ENCODE data around the gene PARP1.

PARP1 gene

DNA sequence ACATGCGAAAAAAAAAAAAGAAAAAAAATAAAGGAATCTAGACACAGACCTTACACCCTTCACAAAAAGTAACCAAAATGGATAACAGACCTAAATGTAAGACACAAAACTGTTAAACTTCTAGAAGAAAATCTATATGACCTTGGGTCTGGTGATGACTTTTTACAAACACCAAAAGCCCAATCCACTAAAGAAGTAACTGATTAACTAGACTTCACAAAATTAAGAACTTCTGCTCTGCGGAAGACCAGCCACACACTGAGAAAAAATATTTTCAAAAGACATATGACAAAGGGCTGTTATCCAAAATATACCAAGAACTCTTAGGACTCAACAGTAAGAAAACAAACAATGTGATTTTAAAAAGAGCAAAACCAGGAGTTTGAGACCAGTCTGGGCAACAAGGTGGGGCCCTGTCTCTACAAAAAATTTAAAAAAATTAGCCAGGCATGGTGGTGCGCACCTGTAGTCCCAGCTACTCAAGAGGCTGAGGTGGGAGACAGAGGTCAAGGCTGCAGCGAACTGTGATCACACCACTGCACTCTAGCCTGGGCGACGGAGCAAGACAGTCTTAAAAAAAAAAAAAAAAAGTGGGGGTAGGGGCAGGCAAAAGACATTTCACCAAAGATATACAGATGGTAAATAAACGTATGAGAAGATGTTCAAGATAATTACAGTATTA, 9.8 kb downstream of the PARP1 start:
- Histone ChIP-seq H3K27me3 (ENCODE audit: control insufficient read depth in 2 of 2, insufficient read depth in 2 of 2, low read length in 2 of 2) (no peaks in the 10 kb centered on the region), H3K27ac (ENCODE audit: low read depth in 2 of 2, low read length in 2 of 2) (no peak overlapping the region), H3K36me3 (ENCODE audit: control insufficient read depth in 2 of 2, insufficient read depth in 2 of 2, low read length in 2 of 2) (peaks cover 25 to 38% of the 10 kb centered on the region in 2 donors), H3K4me1 (ENCODE audit: control insufficient read depth in 2 of 2, insufficient read depth in 2 of 2, low read length in 2 of 2) (no peaks in the 10 kb centered on the region), H3K4me3 (ENCODE audit: low read length in 2 of 2) (no peak overlapping the region), H3K9ac (ENCODE audit: low read depth in 1 of 2, low read length in 2 of 2) (no peak overlapping the region), H3K9me3 (ENCODE audit: control insufficient read depth in 2 of 2, low read length in 2 of 2) (no peaks in the 10 kb centered on the region)

DNA sequence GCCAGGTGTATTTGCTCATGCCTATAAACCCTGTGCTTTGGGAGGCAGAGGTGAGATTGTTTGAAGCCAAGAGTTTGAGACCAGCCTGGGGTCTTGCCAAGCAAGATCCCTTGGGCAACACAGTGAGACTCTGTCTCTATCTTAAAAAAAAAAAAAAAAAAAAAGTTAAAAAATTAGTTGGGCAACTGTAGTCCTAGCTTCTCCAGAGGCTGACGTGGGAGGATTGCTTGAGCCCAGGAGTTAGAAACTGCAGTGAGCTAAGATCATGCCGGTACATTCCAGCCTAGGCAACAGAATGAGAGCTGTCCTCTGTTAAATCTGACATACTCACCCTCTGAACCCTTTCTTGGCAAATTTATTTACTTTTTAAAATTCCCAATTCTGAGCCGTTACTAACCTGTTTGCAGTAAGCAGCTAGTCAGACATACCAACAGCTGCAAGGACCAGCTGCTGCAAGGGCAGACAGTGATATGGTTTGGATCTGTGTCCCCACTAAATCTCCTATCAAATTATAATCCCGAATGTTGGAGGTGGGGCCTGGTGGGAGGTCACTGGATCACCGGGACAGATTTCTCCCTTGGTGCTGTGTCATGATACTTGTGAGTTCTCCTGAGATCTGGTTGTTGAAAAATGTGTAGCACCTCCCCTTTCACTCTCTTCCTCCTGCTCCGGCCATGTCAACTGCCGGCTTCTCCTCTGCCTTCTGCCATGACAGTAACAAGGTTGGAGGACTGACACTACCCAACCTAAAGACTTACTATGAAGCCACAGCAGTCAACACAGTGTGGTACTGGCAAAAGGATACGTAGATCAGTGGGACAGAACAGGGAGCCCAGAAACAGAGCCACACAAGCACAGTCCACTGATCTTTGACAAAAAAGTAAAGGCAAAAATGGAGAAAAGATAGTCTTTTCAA, 10.6 kb downstream of the PARP1 start:
- Histone ChIP-seq H3K36me3 (ENCODE audit: control insufficient read depth in 2 of 2, insufficient read depth in 2 of 2, low read length in 2 of 2) (peaks cover 23 to 41% of the 10 kb centered on the region in 2 donors), H3K9me3 (ENCODE audit: control insufficient read depth in 2 of 2, low read length in 2 of 2) (no peaks in the 10 kb centered on the region), H3K27ac (ENCODE audit: low read depth in 2 of 2, low read length in 2 of 2) (no peak overlapping the region), H3K4me3 (ENCODE audit: low read length in 2 of 2) (no peak overlapping the region), H3K27me3 (ENCODE audit: control insufficient read depth in 2 of 2, insufficient read depth in 2 of 2, low read length in 2 of 2) (no peaks in the 10 kb centered on the region), H3K9ac (ENCODE audit: low read depth in 1 of 2, low read length in 2 of 2) (no peak overlapping the region), H3K4me1 (ENCODE audit: control insufficient read depth in 2 of 2, insufficient read depth in 2 of 2, low read length in 2 of 2) (no peaks in the 10 kb centered on the region)

DNA sequence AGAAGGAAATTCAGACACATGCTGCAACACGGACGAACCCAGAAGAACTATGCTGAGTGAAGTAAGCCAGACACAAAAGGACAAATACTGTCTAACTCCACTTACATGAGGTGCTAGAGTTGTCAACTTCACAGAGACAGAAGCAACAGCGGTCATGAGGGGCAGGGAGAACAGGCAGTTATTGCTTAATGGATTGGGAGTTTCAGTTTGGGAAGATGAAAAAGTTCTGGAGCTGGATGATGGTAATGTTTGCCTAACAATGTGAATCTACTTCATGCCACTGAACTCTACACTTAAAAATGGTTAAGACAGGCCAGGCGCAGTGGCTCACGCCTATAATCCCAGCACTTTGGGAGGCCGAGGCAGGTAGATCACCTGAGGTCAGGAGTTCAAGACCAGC, 12.1 kb downstream of the PARP1 start:
- no peaks in the 10 kb centered on the region for H3K27me3 ChIP-seq (ENCODE audit: control insufficient read depth in 2 of 2, insufficient read depth in 2 of 2, low read length in 2 of 2)
- no peaks in the 10 kb centered on the region for H3K4me1 ChIP-seq (ENCODE audit: control insufficient read depth in 2 of 2, insufficient read depth in 2 of 2, low read length in 2 of 2)
- H3K36me3 ChIP-seq (ENCODE audit: control insufficient read depth in 2 of 2, insufficient read depth in 2 of 2, low read length in 2 of 2), result peaks cover 18 to 43% of the 10 kb centered on the region in 2 donors
- H3K27ac ChIP-seq (ENCODE audit: low read depth in 2 of 2, low read length in 2 of 2), result no peak overlapping the region
- no peak overlapping the region for H3K4me3 ChIP-seq (ENCODE audit: low read length in 2 of 2)
- H3K9ac ChIP-seq (ENCODE audit: low read depth in 1 of 2, low read length in 2 of 2), result no peak overlapping the region
- H3K9me3 ChIP-seq (ENCODE audit: control insufficient read depth in 2 of 2, low read length in 2 of 2), result no peaks in the 10 kb centered on the region

DNA sequence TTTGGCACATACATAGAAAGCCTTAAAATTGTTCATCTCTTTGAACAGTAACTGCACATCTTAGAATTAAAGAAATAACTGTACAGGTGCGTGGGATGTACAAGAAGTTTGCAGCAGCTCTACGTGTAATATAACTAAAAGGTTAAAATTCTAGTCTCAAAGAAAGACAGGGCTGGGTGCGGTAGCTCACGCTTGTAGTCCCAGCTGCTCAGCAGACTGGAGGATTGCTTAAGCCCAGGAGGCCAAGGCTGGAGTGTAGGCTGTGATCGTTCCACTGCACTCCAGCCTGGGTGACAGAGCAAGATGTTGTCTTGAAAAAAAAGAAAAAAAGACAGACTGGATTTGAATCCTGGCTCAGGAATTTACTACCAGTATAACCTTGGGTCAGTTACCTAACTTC, 13.4 kb downstream of the PARP1 start:
- Histone ChIP-seq H3K27me3 (ENCODE audit: control insufficient read depth in 2 of 2, insufficient read depth in 2 of 2, low read length in 2 of 2) (no peaks in the 10 kb centered on the region), H3K9ac (ENCODE audit: low read depth in 1 of 2, low read length in 2 of 2) (no peak overlapping the region), H3K9me3 (ENCODE audit: control insufficient read depth in 2 of 2, low read length in 2 of 2) (no peaks in the 10 kb centered on the region), H3K27ac (ENCODE audit: low read depth in 2 of 2, low read length in 2 of 2) (no peak overlapping the region), H3K4me1 (ENCODE audit: control insufficient read depth in 2 of 2, insufficient read depth in 2 of 2, low read length in 2 of 2) (no peaks in the 10 kb centered on the region), H3K36me3 (ENCODE audit: control insufficient read depth in 2 of 2, insufficient read depth in 2 of 2, low read length in 2 of 2) (peaks cover 24 to 46% of the 10 kb centered on the region in 2 donors), H3K4me3 (ENCODE audit: low read length in 2 of 2) (no peak overlapping the region)

DNA sequence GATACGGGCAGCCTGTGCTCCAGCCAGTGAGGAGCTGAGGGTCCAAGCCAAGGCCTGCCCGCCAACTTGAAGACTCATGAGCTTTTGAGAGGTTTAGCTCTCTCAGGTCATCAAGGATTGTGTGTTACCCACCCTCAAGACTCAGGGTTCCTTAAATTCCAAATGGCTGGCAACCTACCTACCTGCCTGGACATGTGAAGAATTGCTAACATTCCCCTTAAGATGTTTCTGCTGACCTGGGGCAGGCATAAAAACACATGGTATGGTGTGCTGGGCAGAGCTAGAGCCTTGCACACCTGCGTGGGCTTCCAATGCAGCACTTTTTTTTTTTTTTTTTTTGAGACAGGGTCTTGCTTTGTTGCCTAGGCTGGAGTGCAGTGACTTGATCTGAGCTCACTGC, 17.2 kb downstream of the PARP1 start:
- H3K9me3 ChIP-seq (ENCODE audit: control insufficient read depth in 2 of 2, low read length in 2 of 2), result no peaks in the 10 kb centered on the region
- H3K4me3 ChIP-seq (ENCODE audit: low read length in 2 of 2), result no peak overlapping the region
- peaks cover 46 to 73% of the 10 kb centered on the region in 2 donors for H3K36me3 ChIP-seq (ENCODE audit: control insufficient read depth in 2 of 2, insufficient read depth in 2 of 2, low read length in 2 of 2)
- no peaks in the 10 kb centered on the region for H3K27me3 ChIP-seq (ENCODE audit: control insufficient read depth in 2 of 2, insufficient read depth in 2 of 2, low read length in 2 of 2)
- no peak overlapping the region for H3K27ac ChIP-seq (ENCODE audit: low read depth in 2 of 2, low read length in 2 of 2)
- H3K9ac ChIP-seq (ENCODE audit: low read depth in 1 of 2, low read length in 2 of 2), result no peak overlapping the region
- no peaks in the 10 kb centered on the region for H3K4me1 ChIP-seq (ENCODE audit: control insufficient read depth in 2 of 2, insufficient read depth in 2 of 2, low read length in 2 of 2)

DNA sequence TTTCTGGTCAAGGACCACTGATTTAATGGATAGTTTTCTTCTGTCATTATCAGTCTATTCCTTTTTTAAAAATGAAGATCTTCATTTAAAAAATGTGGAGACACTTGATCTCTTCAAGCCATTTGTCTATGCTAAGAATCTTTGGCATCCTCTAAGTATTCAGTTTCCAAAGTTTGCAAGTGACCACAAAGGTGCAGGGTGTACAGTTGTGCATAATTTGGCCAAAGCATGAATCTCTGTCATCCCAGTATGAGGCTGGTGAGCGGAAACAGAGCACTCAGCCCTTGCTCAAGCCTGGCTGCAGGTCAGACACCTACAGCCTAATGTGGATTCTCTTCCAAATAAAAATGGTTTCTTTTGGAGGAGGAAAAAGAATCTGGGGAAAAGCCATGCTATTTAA, 19.8 kb downstream of the PARP1 start:
- Histone ChIP-seq H3K27me3 (ENCODE audit: control insufficient read depth in 2 of 2, insufficient read depth in 2 of 2, low read length in 2 of 2) (no peaks in the 10 kb centered on the region), H3K27ac (ENCODE audit: low read depth in 2 of 2, low read length in 2 of 2) (no peak overlapping the region), H3K4me3 (ENCODE audit: low read length in 2 of 2) (no peak overlapping the region), H3K9ac (ENCODE audit: low read depth in 1 of 2, low read length in 2 of 2) (no peak overlapping the region), H3K4me1 (ENCODE audit: control insufficient read depth in 2 of 2, insufficient read depth in 2 of 2, low read length in 2 of 2) (no peaks in the 10 kb centered on the region), H3K9me3 (ENCODE audit: control insufficient read depth in 2 of 2, low read length in 2 of 2) (no peaks in the 10 kb centered on the region), H3K36me3 (ENCODE audit: control insufficient read depth in 2 of 2, insufficient read depth in 2 of 2, low read length in 2 of 2) (peaks cover 62 to 86% of the 10 kb centered on the region in 2 donors)

- no peak overlapping the region for H3K27ac ChIP-seq (ENCODE audit: low read depth in 2 of 2, low read length in 2 of 2)
- peaks cover 76 to 92% of the 10 kb centered on the region in 2 donors for H3K36me3 ChIP-seq (ENCODE audit: control insufficient read depth in 2 of 2, insufficient read depth in 2 of 2, low read length in 2 of 2)
- H3K9ac ChIP-seq (ENCODE audit: low read depth in 1 of 2, low read length in 2 of 2), result no peak overlapping the region
- H3K4me3 ChIP-seq (ENCODE audit: low read length in 2 of 2), result no peak overlapping the region
- no peaks in the 10 kb centered on the region for H3K27me3 ChIP-seq (ENCODE audit: control insufficient read depth in 2 of 2, insufficient read depth in 2 of 2, low read length in 2 of 2)
- no peaks in the 10 kb centered on the region for H3K4me1 ChIP-seq (ENCODE audit: control insufficient read depth in 2 of 2, insufficient read depth in 2 of 2, low read length in 2 of 2)
- H3K9me3 ChIP-seq (ENCODE audit: control insufficient read depth in 2 of 2, low read length in 2 of 2), result no peaks in the 10 kb centered on the region
Observed at GRCh38 chr1:226384717-226385116, 23.2 kb downstream of the PARP1 start.

DNA sequence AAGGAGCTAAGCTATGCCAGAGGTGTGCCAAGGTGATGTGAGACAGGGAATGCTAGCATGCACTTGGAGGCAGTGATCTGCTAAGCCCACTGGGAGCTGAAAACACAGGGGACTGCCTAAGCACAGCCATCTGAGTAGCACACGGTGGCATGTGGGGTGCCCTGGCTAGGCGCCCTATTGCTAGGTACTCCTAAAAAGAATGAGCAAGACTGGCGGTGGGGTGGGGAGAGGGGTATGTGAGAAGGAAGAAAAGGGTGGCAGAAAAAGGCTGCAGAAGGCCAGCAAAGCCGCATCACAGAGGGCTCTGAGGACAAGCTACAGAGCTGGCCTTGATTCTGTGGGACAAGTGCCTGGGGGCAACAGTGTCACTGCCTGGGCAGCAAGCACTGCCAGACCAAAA, 23.9 kb downstream of the PARP1 start:
- peaks cover 76 to 92% of the 10 kb centered on the region in 2 donors for H3K36me3 ChIP-seq (ENCODE audit: control insufficient read depth in 2 of 2, insufficient read depth in 2 of 2, low read length in 2 of 2)
- H3K4me3 ChIP-seq (ENCODE audit: low read length in 2 of 2), result no peak overlapping the region
- no peaks in the 10 kb centered on the region for H3K4me1 ChIP-seq (ENCODE audit: control insufficient read depth in 2 of 2, insufficient read depth in 2 of 2, low read length in 2 of 2)
- H3K9ac ChIP-seq (ENCODE audit: low read depth in 1 of 2, low read length in 2 of 2), result no peak overlapping the region
- H3K27ac ChIP-seq (ENCODE audit: low read depth in 2 of 2, low read length in 2 of 2), result no peak overlapping the region
- H3K9me3 ChIP-seq (ENCODE audit: control insufficient read depth in 2 of 2, low read length in 2 of 2), result no peaks in the 10 kb centered on the region
- H3K27me3 ChIP-seq (ENCODE audit: control insufficient read depth in 2 of 2, insufficient read depth in 2 of 2, low read length in 2 of 2), result no peaks in the 10 kb centered on the region

DNA sequence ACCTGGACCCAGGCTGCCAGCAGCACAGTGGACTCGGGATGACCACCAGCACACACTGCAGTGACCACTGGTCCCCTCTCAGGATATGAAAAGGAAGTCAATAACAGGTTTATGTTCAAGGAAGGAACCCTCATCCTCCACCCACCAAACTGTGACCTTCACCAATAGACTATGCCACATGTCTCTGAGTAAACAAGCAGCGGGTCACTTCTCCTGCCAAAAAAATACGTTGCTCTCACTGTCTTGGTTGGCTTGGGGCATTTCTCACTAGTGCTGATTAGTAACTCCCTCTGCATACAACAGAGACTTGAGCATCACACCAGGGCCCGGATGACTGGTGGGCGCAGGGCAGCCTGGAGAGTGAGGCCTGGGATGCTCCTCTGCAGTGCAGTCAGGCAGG, 25.9 kb downstream of the PARP1 start:
- Histone ChIP-seq H3K4me3 (ENCODE audit: low read length in 2 of 2) (no peak overlapping the region), H3K27ac (ENCODE audit: low read depth in 2 of 2, low read length in 2 of 2) (no peak overlapping the region), H3K36me3 (ENCODE audit: control insufficient read depth in 2 of 2, insufficient read depth in 2 of 2, low read length in 2 of 2) (peaks cover 77 to 91% of the 10 kb centered on the region in 2 donors), H3K27me3 (ENCODE audit: control insufficient read depth in 2 of 2, insufficient read depth in 2 of 2, low read length in 2 of 2) (no peaks in the 10 kb centered on the region), H3K9me3 (ENCODE audit: control insufficient read depth in 2 of 2, low read length in 2 of 2) (no peaks in the 10 kb centered on the region), H3K9ac (ENCODE audit: low read depth in 1 of 2, low read length in 2 of 2) (no peak overlapping the region), H3K4me1 (ENCODE audit: control insufficient read depth in 2 of 2, insufficient read depth in 2 of 2, low read length in 2 of 2) (no peaks in the 10 kb centered on the region)

DNA sequence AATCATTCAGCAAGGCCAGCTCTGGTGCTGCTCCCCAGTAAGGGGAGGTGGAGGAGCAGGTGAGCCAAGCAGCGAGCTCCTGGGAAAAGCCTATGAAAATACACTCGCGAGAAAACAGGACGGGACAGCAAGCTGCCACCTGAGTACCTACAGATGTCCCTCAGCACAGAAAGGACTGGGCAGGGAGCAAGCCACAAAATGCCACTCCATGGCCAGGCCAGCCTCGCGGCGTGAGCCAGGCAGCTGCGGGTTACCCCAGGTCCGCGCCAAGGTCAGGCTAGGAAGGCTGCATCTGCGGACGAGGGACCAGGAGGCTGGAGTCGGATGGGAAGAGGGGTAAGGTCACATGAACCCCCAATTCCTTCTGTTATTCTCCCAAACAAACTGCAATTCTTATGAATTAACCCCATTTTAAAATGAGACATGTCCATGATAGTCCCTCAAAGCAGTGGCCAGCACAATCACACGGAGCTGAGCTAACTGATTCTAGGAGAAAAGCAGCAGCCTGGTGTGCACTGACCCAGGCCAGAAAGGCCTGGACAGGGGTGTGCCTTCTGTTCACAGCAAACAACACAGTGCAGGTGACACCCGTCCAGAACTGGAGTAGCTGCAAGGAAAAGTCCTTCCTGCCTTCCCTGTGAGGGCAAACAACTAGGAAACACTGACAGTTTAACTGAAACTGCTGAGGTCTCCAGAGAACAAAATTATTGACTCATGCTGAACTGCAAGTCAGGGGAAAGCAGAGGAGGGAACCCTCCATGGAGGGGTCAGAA, 26.5 kb downstream of the PARP1 start:
- Histone ChIP-seq H3K36me3 (ENCODE audit: control insufficient read depth in 2 of 2, insufficient read depth in 2 of 2, low read length in 2 of 2) (peaks cover 83 to 93% of the 10 kb centered on the region in 2 donors), H3K4me1 (ENCODE audit: control insufficient read depth in 2 of 2, insufficient read depth in 2 of 2, low read length in 2 of 2) (no peaks in the 10 kb centered on the region), H3K4me3 (ENCODE audit: low read length in 2 of 2) (no peak overlapping the region), H3K27me3 (ENCODE audit: control insufficient read depth in 2 of 2, insufficient read depth in 2 of 2, low read length in 2 of 2) (no peaks in the 10 kb centered on the region), H3K9ac (ENCODE audit: low read depth in 1 of 2, low read length in 2 of 2) (no peak overlapping the region), H3K9me3 (ENCODE audit: control insufficient read depth in 2 of 2, low read length in 2 of 2) (no peaks in the 10 kb centered on the region), H3K27ac (ENCODE audit: low read depth in 2 of 2, low read length in 2 of 2) (no peak overlapping the region)

Data from mucosa of rectum (tissue), 2 donors.